Endothelial cell of umbilical vein (primary cell): ENCODE results near the gene PACSIN2. TPM values are rescaled to one million over a fixed set of nuclear protein-coding genes. Genes with fewer than 3 reads are reported as not detected.

Experiments used
- BruUV-seq: library from RNA; stranded (reverse); fragments of 400-500 nt; replicated peaks from 2 replicates; lab custom pipeline; 2021; lab: Mats Ljungman, UMichigan
- CTCF ChIA-PET: fragments of 300-600, 350-600 bp; sonication (Branson Sonifier 250); formaldehyde crosslinking; loops from one replicate; lab custom pipeline; 2021; ENCODE audit warnings: antibody characterized with exemption, inconsistent platforms; lab: Charles Lee
- POLR2A ChIA-PET: fragments of 300-600, 350-600 bp; sonication (Branson Sonifier 250); formaldehyde crosslinking; loops from one replicate; lab custom pipeline; 2021; ENCODE audit warnings: antibody characterized with exemption, inconsistent platforms; lab: Charles Lee
- DNase-seq: peaks from one replicate; pipeline ENCODE4 v3.0.0-alpha.2; 2011; ENCODE audit warnings: low read depth, low spot score
- FAIRE-seq: peaks from 2 replicates; lab custom pipeline; 2011; peaks lifted over from hg19 to GRCh38; lab: Jason Lieb, UNC
- H2AFZ ChIP-seq: 2 replicates; pipeline ENCODE4 v1.6.0; 2012; ENCODE audit warnings: low read depth, low read length, control low read depth, inconsistent platforms
- H3K27ac ChIP-seq: 2 replicates; pipeline ENCODE4 v1.5.1; 2011; ENCODE audit warnings: low read depth, mild to moderate bottlenecking, control low read depth, low read length, moderate library complexity; ENCODE audit not compliant: insufficient read depth
- H3K27me3 ChIP-seq, 2 experiments: 2 replicates each; pipeline versions ENCODE4 v1.6.0 to v1.6.1; 2011; ENCODE audit warnings: low read length in 2 of 2, mixed read lengths in 1 of 2; ENCODE audit not compliant: control insufficient read depth in 2 of 2, insufficient read depth in 2 of 2
- H3K36me3 ChIP-seq, 2 experiments: 2 replicates in 1 of 2; 3 replicates in 1 of 2; pipeline ENCODE4 v1.5.1; 2011; ENCODE audit warnings: low read length in 2 of 2, mild to moderate bottlenecking in 1 of 2, moderate library complexity in 1 of 2; ENCODE audit not compliant: control insufficient read depth in 2 of 2, insufficient read depth in 2 of 2; ENCODE audit errors: extremely low read depth in 1 of 2
- H3K4me1 ChIP-seq: 3 replicates; pipeline ENCODE4 v1.5.1; 2011; ENCODE audit warnings: mild to moderate bottlenecking, low read length; ENCODE audit not compliant: control insufficient read depth, insufficient read depth; ENCODE audit errors: extremely low read depth
- H3K4me2 ChIP-seq: 2 replicates; pipeline ENCODE4 v1.6.1; 2011; ENCODE audit warnings: low read length, control low read depth, mixed read lengths; ENCODE audit not compliant: insufficient read depth
- H3K4me3 ChIP-seq, 3 experiments: fragments of 200-600 bp in 1 of 3; sonication (generic), shearing (Covaris generic) in 1 of 3; replicated peaks in 1 of 3; 2 replicates each; pipeline ENCODE4 v1.5.1; 2011 to 2016; ENCODE audit warnings: control low read depth in 3 of 3, low read length in 3 of 3, mild to moderate bottlenecking in 2 of 3, inconsistent platforms in 1 of 3, low read depth in 1 of 3, moderate library complexity in 1 of 3; ENCODE audit not compliant: insufficient read depth in 1 of 3
- H3K79me2 ChIP-seq: 2 replicates; pipeline ENCODE4 v1.6.0; 2012; ENCODE audit warnings: low read length, inconsistent platforms; ENCODE audit not compliant: control insufficient read depth, insufficient read depth
- H3K9ac ChIP-seq: replicated peaks from 2 replicates; pipeline ENCODE3; 2011; ENCODE audit warnings: low read length, control low read depth; ENCODE audit not compliant: insufficient read depth; ENCODE audit errors: extremely low read depth
- H3K9me1 ChIP-seq: replicated peaks from 3 replicates; pipeline ENCODE4 v1.6.0; 2011; ENCODE audit warnings: mild to moderate bottlenecking, low read length; ENCODE audit not compliant: control insufficient read depth, insufficient read depth; ENCODE audit errors: extremely low read depth
- H3K9me3 ChIP-seq: replicated peaks from 2 replicates; pipeline ENCODE4 v1.5.1; 2012; ENCODE audit warnings: low read length, inconsistent platforms; ENCODE audit not compliant: control insufficient read depth, insufficient read depth
- H4K20me1 ChIP-seq: replicated peaks from 2 replicates; pipeline ENCODE3; 2011; ENCODE audit warnings: mild to moderate bottlenecking, low read length; ENCODE audit not compliant: control insufficient read depth, insufficient read depth; ENCODE audit errors: extremely low read depth
- CTCF ChIP-seq, 2 donors: IDR thresholded peaks; 1 replicate in 1 of 2; 2 replicates in 1 of 2; pipeline ENCODE4 v1.5.1; 2011; ENCODE audit warnings: low read length in 2 of 2, mild to moderate bottlenecking in 2 of 2, moderate library complexity in 2 of 2, control low read depth in 1 of 2, inconsistent platforms in 1 of 2, low read depth in 1 of 2; ENCODE audit not compliant: insufficient read depth in 1 of 2; ENCODE audit errors: extremely low read depth in 1 of 2
- EZH2 ChIP-seq: IDR thresholded peaks from 2 replicates; pipeline ENCODE4 v1.6.1; 2012; ENCODE audit warnings: borderline replicate concordance, low read depth, mild to moderate bottlenecking, moderate library complexity, low read length, inconsistent platforms; ENCODE audit not compliant: severe bottlenecking
- FOS ChIP-seq: IDR thresholded peaks from 2 replicates; pipeline ENCODE4 v1.6.1; 2011; ENCODE audit warnings: mild to moderate bottlenecking, low read length, moderate library complexity, borderline replicate concordance; ENCODE audit not compliant: insufficient read depth
- GATA2 ChIP-seq: IDR thresholded peaks from 2 replicates; pipeline ENCODE4 v1.7.0; 2011; ENCODE audit warnings: low read depth, mild to moderate bottlenecking, moderate library complexity, mixed read lengths, low read length; ENCODE audit not compliant: insufficient read length, insufficient read depth
- JUN ChIP-seq: IDR thresholded peaks from 2 replicates; pipeline ENCODE4 v1.6.1; 2011; ENCODE audit warnings: borderline replicate concordance, low read depth; ENCODE audit not compliant: insufficient read length, insufficient read depth
- MAX ChIP-seq: IDR thresholded peaks from 2 replicates; pipeline ENCODE4 v1.6.1; 2011; ENCODE audit not compliant: insufficient read depth, insufficient read length
- MYC ChIP-seq: IDR thresholded peaks from one replicate; pipeline ENCODE4 v1.6.1; 2011; ENCODE audit warnings: mild to moderate bottlenecking, low read depth, low read length
- POLR2A ChIP-seq: IDR thresholded peaks from 2 replicates; pipeline ENCODE4 v1.6.1; 2012; ENCODE audit warnings: low read depth, mild to moderate bottlenecking, control low read depth, low read length
- POLR2AphosphoS5 ChIP-seq: IDR thresholded peaks from 2 replicates; pipeline ENCODE4 v1.6.1; 2012; ENCODE audit warnings: low read depth, mild to moderate bottlenecking, control low read depth, low read length, moderate library complexity; ENCODE audit not compliant: insufficient read depth
- dilution Hi-C: fragments of 300-500 bp; cut with MboI; formaldehyde crosslinking; loops from one replicate; pipeline ENCODE4 v1.15.0; 2019; ENCODE audit warnings: low sequenced_read_pairs; ENCODE audit not compliant: extremely low pct_ligation_motif_present
- intact Hi-C: fragments of 100-400 bp; cut with micrococcal nuclease; formaldehyde crosslinking; loops from one replicate; pipeline ENCODE4 v1.10.0; 2022
- polyA plus RNA-seq, 4 experiments: library from polyadenylated mRNA; depleted of rRNA in 3 of 4; stranded (reverse) in 3 of 4; unstranded in 1 of 4; fragments of >200 nt; gene quantifications; 2 replicates each; pipeline versions ENCODE4 v1.2.1 to v1.2.3, GENCODE V29; 2011 to 2012; ENCODE audit warnings: missing spikeins in 1 of 4
- total RNA-seq: library from RNA; stranded (reverse); gene quantifications from 2 replicates; pipeline ENCODE4 v1.2.3, GENCODE V29; 2021

PACSIN2 gene
- total and polyA plus RNA-seq, 2 donors (not counting 3 experiments of a cell fraction or from before 2014, with no cell fraction given) = 46.2 to 64.5 TPM

GRCh38 chr22:42868751-42869251 lies 146.1 kb downstream of the PACSIN2 start:
- Histone ChIP-seq H3K9me1 (no peaks in the 10 kb centered on the region), H3K36me3 (peaks cover 0 to 13% of the 10 kb centered on the region in 2 experiments), H3K27me3 (no peaks in the 10 kb centered on the region), H3K4me1 (no peaks in the 10 kb centered on the region), H3K9ac (no peak overlapping the region), H3K79me2 (no peaks in the 10 kb centered on the region), H3K4me3 (no peak overlapping the region), H3K9me3 (no peaks in the 10 kb centered on the region), H2AFZ (no peak overlapping the region), H3K27ac (no peak overlapping the region), H4K20me1 (no peaks in the 10 kb centered on the region), H3K4me2 (no peak overlapping the region)
- TF ChIP-seq MYC (no peak), POLR2AphosphoS5 (no peak), GATA2 (no peak), POLR2A (no peak), CTCF (IDR thresholded peaks at IDR 0.05; ENCODE audit: extremely low read depth in 1 of 2, insufficient read depth in 1 of 2, low read depth in 1 of 2, low read length in 2 of 2) (no peak), MAX (no peak), EZH2 (no peak), FOS (no peak), JUN (no peak)
- dilution Hi-C loops = no loop called here
- BruUV-seq = no TSS peak
- intact Hi-C loops = loop anchor here (5.0 kb wide), 1 partner anchor 218 kb away; the partner anchor contains the start of gene TTLL1
- POLR2A ChIA-PET = no interaction called here
- FAIRE-seq (no peak), DNase-seq (no peak)
- CTCF ChIA-PET = interaction anchor here (1.4 to 2.6 kb wide), 3 partner anchors 11 to 167 kb away, joined by 6 to 36 read pairs (median 21); partner anchors contain the start of gene ARFGAP3
